Osteoblast (primary cell): ENCODE data around the gene HNRNPUL2. TPM values are rescaled to one million over a fixed set of nuclear protein-coding genes. Genes with fewer than 3 reads are reported as not detected.

Source experiments
- DNase-seq: peaks from one replicate; pipeline ENCODE4 v3.0.0; 2011; ENCODE audit warnings: low spot score, mixed read lengths; ENCODE audit not compliant: insufficient read length; ENCODE audit errors: missing footprints
- H2AFZ ChIP-seq: 2 replicates; pipeline ENCODE4 v1.6.0; 2011; ENCODE audit warnings: mild to moderate bottlenecking, low read length
- H3K27ac ChIP-seq: 2 replicates; pipeline ENCODE4 v1.5.1; 2011; ENCODE audit warnings: mild to moderate bottlenecking, low read depth, low read length, moderate library complexity
- H3K27me3 ChIP-seq: 2 replicates; pipeline ENCODE4 v1.6.0; 2012; ENCODE audit warnings: mild to moderate bottlenecking, control low read depth, inconsistent platforms, low read length, moderate library complexity; ENCODE audit not compliant: insufficient read depth
- H3K36me3 ChIP-seq: 2 replicates; pipeline ENCODE4 v1.5.1; 2011; ENCODE audit warnings: mild to moderate bottlenecking, low read length, control low read depth, moderate library complexity; ENCODE audit not compliant: insufficient read depth
- H3K4me1 ChIP-seq: 2 replicates; pipeline ENCODE4 v1.5.1; 2011; ENCODE audit warnings: mild to moderate bottlenecking, low read length, control low read depth, moderate library complexity; ENCODE audit not compliant: insufficient read depth
- H3K4me2 ChIP-seq: 2 replicates; pipeline ENCODE4 v1.6.0; 2011; ENCODE audit warnings: mild to moderate bottlenecking, low read length; ENCODE audit not compliant: insufficient read depth
- H3K4me3 ChIP-seq: fragments of 200-600 bp; sonication (generic); 3 replicates; pipeline ENCODE4 v1.5.1; 2012; ENCODE audit warnings: mild to moderate bottlenecking, low read length, inconsistent platforms; ENCODE audit not compliant: insufficient read depth
- H3K79me2 ChIP-seq: 2 replicates; pipeline ENCODE4 v1.6.0; 2012; ENCODE audit warnings: mild to moderate bottlenecking, low read length, control low read depth, inconsistent platforms; ENCODE audit not compliant: insufficient read depth
- H3K9me3 ChIP-seq: 2 replicates; pipeline ENCODE4 v1.5.1; 2011; ENCODE audit warnings: low read depth, low read length, control low read depth
- H4K20me1 ChIP-seq: 2 replicates; pipeline ENCODE4 v1.6.0; 2012; ENCODE audit warnings: mild to moderate bottlenecking, low read length, control low read depth; ENCODE audit not compliant: insufficient read depth
- CTCF ChIP-seq: IDR thresholded peaks from 2 replicates; pipeline ENCODE4 v1.5.1; 2011; ENCODE audit warnings: mild to moderate bottlenecking, low read depth, low read length, moderate library complexity; ENCODE audit errors: extremely low read depth
- total RNA-seq: library from RNA; depleted of rRNA; stranded (reverse); fragments of >200 nt; gene quantifications from 2 replicates; pipeline ENCODE4 v1.2.3, GENCODE V29; 2012

Gene HNRNPUL2
- total RNA-seq, 1 donor, result 18.8 TPM

DNA sequence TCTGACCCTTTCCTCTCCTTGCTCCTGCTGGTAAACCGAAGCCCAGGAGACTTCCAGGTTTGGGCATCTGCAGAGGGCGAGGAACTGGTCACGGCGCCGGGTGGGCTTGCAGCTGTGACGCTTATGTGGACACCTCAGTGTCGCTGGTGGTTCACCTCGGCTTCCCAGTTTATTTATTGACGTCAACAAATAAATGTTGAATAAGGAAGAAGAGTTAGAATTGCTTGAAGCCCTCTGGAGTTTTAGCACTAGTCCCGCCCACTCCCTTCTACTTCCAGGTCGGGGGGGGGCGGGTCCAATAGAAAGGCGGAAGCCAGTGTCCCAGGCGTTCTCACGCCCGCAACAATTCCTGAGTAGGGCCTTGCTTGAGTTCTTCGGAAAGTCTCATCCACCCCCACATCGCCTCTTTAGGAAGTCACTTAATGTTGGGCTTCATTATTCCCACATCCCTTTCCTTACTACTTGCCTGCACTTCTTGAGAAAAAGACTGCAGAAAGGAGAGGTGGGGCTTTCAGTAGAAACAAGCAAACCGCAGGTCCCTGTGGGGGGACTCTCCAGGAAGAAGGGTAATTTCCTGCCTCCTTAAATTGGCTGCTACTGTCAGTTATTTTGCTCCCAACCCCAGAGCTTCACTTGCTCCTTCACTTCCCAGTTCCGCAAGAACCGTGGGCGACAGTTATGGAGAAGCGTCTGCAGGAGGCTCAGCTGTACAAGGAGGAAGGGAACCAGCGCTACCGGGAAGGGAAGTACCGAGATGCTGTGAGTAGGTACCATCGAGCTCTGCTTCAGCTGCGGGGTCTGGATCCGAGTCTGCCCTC is 1.1 kb upstream of the HNRNPUL2 start, which contains the start of gene TTC9C:
TSS of gene TTC9C (plus strand) at position 316 of the 818 bp plus-strand sequence. CDS start at position 679, 363 bp downstream.
- H2AFZ ChIP-seq, result peak within 1 kb of the TSS; percentile 97
- H4K20me1 ChIP-seq, result peaks cover 36% of the 10 kb centered on the region
- peaks cover 19% of the 10 kb centered on the region for H3K4me1 ChIP-seq
- no peaks in the 10 kb centered on the region for H3K27me3 ChIP-seq
- no peak for TF ChIP-seq CTCF
- peak within 1 kb of the TSS; percentile 87 for H3K27ac ChIP-seq
- H3K4me3 ChIP-seq, result peak within 1 kb of the TSS; percentile 98
- peaks cover 16% of the 10 kb centered on the region for H3K36me3 ChIP-seq
- H3K9me3 ChIP-seq, result no peaks in the 10 kb centered on the region
- peaks cover 76% of the 10 kb centered on the region for H3K79me2 ChIP-seq
- H3K4me2 ChIP-seq, result peak within 1 kb of the TSS; percentile 87
- peak; percentile 91 for DNase-seq

GRCh38 chr11:62727872-62728170 is 564 bp upstream of the HNRNPUL2 start:
- Histone ChIP-seq H3K4me3 (peak overlapping the region; percentile 98), H3K9me3 (no peaks in the 10 kb centered on the region), H3K79me2 (peaks cover 76% of the 10 kb centered on the region), H3K4me1 (peaks cover 19% of the 10 kb centered on the region), H2AFZ (peak overlapping the region; percentile 97), H4K20me1 (peaks cover 33% of the 10 kb centered on the region), H3K36me3 (peaks cover 17% of the 10 kb centered on the region), H3K27ac (peak overlapping the region; percentile 87), H3K27me3 (no peaks in the 10 kb centered on the region), H3K4me2 (peak overlapping the region; percentile 87)
- DNase-seq, result peak; percentile 98
- TF ChIP-seq CTCF, result no peak

GRCh38 chr11:62726915-62727164 is 417 bp downstream of the HNRNPUL2 start:
- peak overlapping the region; percentile 73 for H3K27ac ChIP-seq
- DNase-seq, result no peak
- peak overlapping the region; percentile 87 for H3K4me2 ChIP-seq
- peak overlapping the region; percentile 98 for H3K4me3 ChIP-seq
- H3K79me2 ChIP-seq, result peaks cover 77% of the 10 kb centered on the region
- H2AFZ ChIP-seq, result peak overlapping the region; percentile 30
- no peak for TF ChIP-seq CTCF
- peaks cover 33% of the 10 kb centered on the region for H4K20me1 ChIP-seq
- peaks cover 26% of the 10 kb centered on the region for H3K36me3 ChIP-seq
- no peaks in the 10 kb centered on the region for H3K27me3 ChIP-seq
- no peaks in the 10 kb centered on the region for H3K9me3 ChIP-seq
- peaks cover 19% of the 10 kb centered on the region for H3K4me1 ChIP-seq

DNA sequence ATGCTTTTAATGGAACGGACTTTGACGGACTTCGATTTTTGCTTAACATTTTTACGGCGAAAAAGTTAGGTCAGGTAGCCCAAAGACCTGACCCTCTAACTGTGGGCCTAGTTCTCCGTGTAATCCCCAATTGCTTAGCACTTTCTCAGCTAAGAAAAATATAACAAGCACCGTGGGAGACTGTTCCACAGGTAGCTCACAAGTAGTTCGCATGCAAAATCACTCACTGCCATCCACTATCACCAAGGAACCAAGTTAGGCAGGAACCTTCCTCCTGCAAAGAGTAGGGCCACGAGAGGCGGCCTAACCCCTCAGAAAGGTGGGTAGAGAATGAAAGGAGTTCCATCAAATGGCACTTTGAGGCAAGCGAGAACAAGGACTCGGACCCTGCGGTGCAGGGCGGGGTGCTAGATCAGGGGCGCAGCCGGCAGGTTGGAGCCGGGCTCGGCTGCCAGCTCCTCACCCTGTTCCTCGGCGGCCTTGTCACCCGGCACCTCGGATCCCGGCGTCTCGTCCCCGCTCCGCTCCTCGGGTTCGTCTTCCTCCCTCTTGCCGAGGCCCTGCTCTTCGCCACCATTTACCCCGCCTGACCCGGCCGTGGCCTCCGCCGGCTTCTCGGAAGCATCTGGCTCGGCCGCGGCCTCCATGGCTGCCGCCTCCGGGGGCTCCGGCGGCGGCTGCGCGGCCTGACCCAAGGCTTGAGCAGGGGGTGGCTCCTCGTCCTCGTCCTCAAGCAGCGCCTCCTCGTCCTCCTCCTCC is 922 bp downstream of the HNRNPUL2 start:
- TF ChIP-seq CTCF, result no peak
- Histone ChIP-seq H3K4me3 (peak overlapping the region; percentile 98), H3K9me3 (no peaks in the 10 kb centered on the region), H3K27ac (peak overlapping the region; percentile 73), H4K20me1 (peaks cover 33% of the 10 kb centered on the region), H3K79me2 (peaks cover 77% of the 10 kb centered on the region), H3K36me3 (peaks cover 31% of the 10 kb centered on the region), H3K27me3 (no peaks in the 10 kb centered on the region), H2AFZ (no peak overlapping the region), H3K4me1 (peaks cover 19% of the 10 kb centered on the region), H3K4me2 (peak overlapping the region; percentile 87)
- no peak for DNase-seq
